CD1c-positive myeloid dendritic cell (primary cell): ENCODE data around the gene TTC27.
"Not testable (repeated sequence)": the region's sequence is repeated elsewhere in the genome, so short reads cannot be mapped to it uniquely, and the experiment has no call there.

ENCODE experiments used
- DNase-seq: peaks from one replicate; pipeline ENCODE4 v3.0.0-alpha.2; 2016; ENCODE audit errors: extremely low spot score

The TTC27 gene

GRCh38 chr2:32851777-32852439 is 224.1 kb downstream of the TTC27 start:
- DNase-seq: no peak

DNA sequence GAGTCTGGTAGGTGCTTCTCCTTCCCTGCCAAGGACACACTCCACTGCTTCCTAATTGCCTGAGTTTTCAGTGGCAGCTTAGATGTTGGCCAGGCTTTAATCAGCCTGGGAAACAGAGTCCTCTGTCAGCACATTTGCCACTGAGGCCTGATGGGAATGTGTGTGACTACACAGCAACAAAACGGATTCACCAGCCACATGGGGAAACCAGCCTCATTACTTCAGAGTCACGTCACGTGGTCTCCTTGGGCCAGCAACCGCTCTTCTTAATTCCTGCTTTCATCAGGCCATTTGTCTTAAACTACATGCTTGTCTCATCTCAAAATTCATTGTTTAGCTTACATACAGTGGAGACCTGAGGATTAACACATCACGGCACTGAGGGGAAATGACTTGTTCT is 225.0 kb downstream of the TTC27 start:
- no peak for DNase-seq

- DNase-seq: no peak
Observed at GRCh38 chr2:32856891-32857290, 229.0 kb downstream of the TTC27 start.

- no peak for DNase-seq
Observed at GRCh38 chr2:32858713-32859112, 230.9 kb downstream of the TTC27 start.

- no peak for DNase-seq
Observed at GRCh38 chr2:32860385-32860784, 232.5 kb downstream of the TTC27 start.

GRCh38 chr2:32862269-32863055 is 234.6 kb downstream of the TTC27 start:
- DNase-seq: no peak

DNA sequence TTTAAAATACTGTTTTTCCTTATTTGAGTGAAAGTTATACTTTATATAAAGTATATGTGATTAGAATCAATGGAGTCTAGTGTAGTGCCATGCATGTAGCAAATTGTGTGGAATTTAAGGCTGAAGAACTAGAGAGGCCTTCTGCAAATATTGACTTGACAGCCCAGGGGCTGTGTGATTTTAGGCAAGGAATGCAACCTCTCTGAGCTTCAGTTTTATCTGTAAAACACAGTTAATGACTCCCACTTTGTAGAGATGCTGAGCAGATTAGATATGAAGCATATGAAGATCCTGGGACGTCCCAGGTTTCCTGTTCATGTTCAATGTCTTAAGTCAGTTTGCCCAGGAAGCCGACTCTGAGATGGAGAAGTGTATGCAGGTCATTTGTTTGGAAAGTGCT is 235.5 kb downstream of the TTC27 start:
- no peak for DNase-seq

GRCh38 chr2:32863803-32864202 is 236.0 kb downstream of the TTC27 start:
- DNase-seq: no peak

- no peak for DNase-seq
Observed at GRCh38 chr2:32864334-32865111, 236.7 kb downstream of the TTC27 start.

DNA sequence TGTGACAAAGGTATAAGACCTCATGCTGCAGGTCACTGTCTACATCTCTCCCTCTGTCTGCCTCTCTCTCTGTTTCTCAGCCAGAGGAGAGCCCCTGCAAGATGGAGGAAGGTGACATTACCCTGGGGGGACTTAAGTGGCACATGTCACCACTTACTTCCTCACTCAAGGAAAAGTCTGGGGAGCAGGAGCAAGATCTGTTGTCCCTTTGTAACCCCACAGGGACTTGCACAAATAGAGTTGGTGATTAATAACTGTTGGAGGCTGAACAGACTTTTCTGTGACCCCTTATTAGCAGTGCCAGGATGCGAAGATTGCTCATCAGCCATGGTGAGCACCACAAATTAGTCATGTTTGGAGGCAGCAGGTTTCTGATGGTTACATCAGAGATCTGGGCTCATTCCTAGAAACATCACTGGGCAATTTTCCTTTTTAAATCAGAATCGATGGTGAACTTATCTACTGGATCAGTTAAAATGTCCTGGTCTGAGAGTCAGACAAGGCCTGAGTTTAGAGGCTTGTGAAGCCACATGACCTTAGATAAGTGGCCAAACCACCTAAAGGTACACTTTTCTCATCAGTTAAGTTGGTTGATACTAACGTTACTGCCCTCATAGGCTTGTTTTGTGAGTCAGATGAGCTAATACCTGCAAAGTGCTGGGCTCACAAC is 237.7 kb downstream of the TTC27 start:
- DNase-seq: no peak

DNA sequence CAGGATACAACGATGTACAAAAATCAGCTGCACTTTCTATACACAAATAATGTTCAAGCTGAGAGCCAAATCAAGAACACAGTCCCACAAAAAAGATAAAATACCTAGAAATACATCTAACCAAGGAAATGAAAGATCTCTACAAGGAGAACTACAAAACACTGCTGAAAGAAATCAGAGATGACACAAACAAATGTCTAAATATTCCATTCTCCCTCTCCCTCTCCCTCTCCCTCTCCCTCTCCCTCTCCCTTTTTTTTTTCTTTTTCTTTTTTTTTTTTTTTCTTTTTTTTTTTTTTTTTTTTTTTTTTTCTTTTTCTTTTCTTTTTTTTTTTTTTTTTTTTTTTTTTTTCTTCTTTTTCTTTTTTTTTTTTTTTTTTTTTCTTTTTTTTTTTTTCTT is 238.6 kb downstream of the TTC27 start:
- DNase-seq: not testable (repeated sequence)
